GM21360 (cell line): Measurements from ENCODE around the gene RNU7-1.

Source experiments
- ATAC-seq: cut with Tn5 transposase; IDR thresholded peaks from one replicate; pipeline ENCODE4 v1.9.1; 2021; ENCODE audit warnings: mild to moderate bottlenecking, moderate library complexity; ENCODE audit not compliant: unreplicated experiment

Gene RNU7-1

GRCh38 chr12:6963016-6963731 lies 19.6 kb downstream of the RNU7-1 start:
- ATAC-seq = no peak

GRCh38 chr12:6963791-6964413 lies 20.3 kb downstream of the RNU7-1 start:
- no peak for ATAC-seq

DNA sequence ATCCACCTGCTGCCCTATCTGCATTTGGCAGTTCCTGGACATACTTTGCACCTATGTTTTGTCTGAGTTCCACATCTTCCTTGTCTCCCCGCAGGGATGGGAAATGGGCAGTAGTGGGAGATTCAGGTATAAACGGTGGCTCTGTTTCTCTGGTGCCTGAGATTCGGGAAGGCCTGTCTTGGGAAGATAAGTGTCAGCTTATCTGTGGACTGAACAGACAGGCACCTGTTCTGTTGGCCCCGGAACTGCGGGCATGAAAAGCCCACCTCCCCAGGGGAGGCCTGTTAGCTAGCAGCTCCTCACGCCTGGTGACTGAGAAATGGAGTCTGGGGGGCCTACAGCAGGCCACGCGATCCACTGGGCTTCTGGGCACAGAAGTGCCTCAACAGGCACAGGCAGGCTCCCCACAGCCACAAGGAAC lies 21.0 kb downstream of the RNU7-1 start:
- ATAC-seq = no peak

GRCh38 chr12:6965026-6965661 lies 21.5 kb downstream of the RNU7-1 start:
- ATAC-seq = peak; percentile 33

DNA sequence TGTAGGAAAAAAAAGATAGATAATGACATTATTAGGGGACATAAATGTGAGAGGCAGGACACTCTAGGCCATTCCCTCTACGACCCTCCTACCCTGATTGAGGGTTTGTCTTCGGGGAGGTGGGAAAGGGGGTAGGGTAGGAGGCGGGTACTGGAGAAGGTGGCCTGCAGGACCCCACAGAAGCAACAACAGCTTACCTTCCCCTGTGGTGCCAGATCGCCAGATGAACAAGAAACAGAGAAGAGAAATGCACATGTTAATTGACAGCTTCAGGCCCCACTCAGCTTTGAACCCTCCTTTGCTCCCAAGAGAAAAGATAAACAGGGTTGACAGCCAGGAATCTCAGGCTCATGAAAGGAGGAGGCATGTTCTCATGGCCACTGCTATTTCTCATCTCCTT lies 22.1 kb downstream of the RNU7-1 start:
- ATAC-seq = no peak

GRCh38 chr12:6966351-6966750 lies 22.7 kb downstream of the RNU7-1 start:
- ATAC-seq = no peak

DNA sequence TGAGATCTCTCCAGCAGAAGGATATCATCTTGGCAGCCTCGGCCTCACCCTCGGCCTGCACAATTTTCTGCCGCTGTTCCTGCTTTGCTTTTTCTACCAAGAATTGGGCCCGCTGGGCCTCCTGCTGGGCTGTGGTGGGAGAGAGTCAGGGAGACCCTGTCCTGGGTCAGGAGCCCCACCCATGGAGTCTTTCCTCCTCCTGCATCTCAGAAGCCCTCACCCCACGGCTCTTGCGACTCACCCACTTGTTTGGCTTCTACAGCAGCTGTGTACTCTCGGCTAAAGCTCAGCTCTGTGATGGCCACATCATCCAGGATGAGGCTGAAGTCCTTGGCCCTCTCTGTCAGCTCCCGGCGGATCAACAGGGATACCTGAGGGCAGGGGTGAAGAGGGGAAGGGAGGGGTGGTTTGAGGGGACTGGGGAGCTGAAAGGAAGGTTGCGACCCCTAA lies 24.1 kb downstream of the RNU7-1 start:
- no peak for ATAC-seq

DNA sequence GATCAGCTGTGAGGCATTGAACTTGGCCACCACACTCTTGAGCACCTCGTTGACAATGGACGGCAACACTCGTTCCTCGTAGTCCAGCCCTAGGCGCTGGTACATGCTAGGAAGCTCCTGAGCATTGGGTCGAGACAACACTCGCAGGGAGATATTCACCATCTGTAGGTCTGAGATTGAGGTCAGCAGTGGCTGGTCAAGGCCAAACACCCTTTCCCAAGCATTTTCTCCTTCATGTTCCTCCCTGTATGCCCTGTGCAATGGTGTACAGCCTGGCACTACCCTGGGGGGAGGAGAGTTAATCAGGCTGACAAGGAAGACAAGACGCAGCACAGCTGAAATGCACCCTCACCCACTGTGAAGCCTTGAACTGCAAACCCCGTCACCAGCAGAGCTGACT lies 24.8 kb downstream of the RNU7-1 start:
- ATAC-seq = no peak

GRCh38 chr12:6970096-6970527 lies 26.5 kb downstream of the RNU7-1 start:
- ATAC-seq = peak; percentile 29

DNA sequence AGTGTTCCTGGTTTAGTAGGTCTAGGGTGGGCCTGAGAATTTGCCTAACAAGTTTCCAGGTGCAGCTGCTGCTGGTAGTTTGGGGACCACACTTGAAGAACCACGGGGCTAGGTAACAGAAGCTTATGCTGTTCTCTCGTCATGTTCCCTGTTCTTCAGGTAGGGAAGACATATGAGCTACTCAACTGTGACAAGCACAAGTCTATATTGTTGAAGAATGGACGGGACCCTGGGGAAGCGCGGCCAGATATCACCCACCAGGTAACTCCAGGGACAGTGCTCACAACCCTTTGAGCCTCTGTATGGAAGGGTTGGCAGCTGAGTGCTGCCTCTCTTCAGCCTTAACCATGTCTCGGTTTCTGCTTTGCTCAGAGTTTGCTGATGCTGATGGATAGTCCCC lies 30.6 kb downstream of the RNU7-1 start:
- ATAC-seq = no peak

- no peak for ATAC-seq
Measured at GRCh38 chr12:6975297-6976032, 31.8 kb downstream of the RNU7-1 start.

GRCh38 chr12:6977653-6978052 lies 34.0 kb downstream of the RNU7-1 start:
- no peak for ATAC-seq

DNA sequence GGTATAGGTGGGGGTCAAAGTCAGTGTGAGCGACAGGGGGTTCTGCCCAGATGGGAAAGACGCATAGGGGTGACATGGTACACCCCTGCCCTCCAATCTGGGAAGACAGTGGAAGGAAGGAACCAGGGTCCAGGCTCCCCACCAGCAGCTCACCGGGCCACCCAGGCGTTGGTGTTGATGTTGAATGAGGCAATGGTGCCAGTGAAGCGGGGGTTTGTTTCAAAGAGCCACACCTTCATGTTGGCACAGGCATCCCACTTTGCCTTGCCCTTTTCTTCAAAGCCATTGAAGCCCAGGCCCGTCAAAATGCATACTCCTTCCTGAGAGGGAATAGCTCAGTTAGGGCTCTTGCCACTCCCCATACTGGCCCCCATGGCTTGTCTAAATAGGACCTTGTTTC lies 34.6 kb downstream of the RNU7-1 start:
- no peak for ATAC-seq

DNA sequence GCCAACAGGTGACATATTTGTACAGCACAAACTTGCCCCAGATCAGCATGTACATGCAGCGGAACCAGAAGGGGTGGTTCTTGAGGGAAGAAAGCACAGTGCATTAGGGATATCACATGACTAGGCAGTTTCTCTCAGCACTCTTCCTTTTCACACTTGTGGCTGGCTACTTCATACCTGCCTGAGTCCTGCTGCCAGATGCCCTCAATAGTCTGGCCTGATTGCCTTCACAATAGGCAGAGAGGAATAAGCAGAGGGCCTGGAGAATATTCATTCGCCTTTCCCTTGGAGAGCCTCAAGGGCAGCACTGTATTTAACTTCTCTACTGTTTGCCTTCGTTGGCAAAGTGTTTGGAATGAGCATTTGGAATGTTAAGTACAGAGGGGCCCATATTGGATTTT lies 35.0 kb downstream of the RNU7-1 start:
- no peak for ATAC-seq

DNA sequence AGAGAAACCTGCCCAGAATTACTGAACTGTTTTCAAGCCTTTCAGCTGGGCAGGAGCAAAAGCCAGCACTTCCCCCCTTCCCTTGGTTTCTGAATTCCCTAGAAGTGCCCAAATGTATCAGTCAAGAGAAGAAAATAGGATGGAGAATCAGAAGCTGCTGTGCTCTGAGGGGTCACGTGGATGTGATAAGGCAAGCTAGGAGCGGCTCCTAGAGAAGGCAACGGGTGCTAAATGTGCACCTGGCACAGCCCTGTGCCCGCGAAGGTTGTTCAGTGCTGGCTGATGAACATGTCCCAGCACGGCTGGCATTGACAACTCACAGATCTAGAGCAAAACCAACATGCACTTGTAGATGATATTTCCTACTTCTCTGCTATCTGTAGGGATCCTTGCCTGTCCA lies 35.4 kb downstream of the RNU7-1 start:
- ATAC-seq = no peak

GRCh38 chr12:6979453-6979852 lies 35.8 kb downstream of the RNU7-1 start:
- ATAC-seq = no peak

DNA sequence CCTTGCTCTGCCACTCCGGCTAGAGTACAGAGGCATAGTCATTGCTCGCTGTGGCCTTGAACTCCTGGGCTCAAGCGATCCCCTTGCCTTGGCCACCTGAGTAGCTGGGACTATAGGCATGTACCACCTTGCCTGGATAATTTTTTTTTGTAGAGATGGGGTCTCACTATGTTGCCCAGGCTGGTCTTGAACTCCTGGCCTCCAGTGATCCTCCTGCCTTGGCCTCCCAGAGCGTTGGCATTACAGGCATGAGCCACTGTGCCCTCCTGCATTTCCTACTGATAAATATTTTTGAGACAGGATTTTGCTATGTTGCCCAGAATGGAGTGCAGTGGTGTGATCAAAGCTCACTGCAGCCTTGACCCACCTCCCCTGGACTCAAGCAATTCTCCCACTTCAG lies 36.5 kb downstream of the RNU7-1 start:
- no peak for ATAC-seq

GRCh38 chr12:6980740-6981139 lies 37.1 kb downstream of the RNU7-1 start:
- no peak for ATAC-seq

DNA sequence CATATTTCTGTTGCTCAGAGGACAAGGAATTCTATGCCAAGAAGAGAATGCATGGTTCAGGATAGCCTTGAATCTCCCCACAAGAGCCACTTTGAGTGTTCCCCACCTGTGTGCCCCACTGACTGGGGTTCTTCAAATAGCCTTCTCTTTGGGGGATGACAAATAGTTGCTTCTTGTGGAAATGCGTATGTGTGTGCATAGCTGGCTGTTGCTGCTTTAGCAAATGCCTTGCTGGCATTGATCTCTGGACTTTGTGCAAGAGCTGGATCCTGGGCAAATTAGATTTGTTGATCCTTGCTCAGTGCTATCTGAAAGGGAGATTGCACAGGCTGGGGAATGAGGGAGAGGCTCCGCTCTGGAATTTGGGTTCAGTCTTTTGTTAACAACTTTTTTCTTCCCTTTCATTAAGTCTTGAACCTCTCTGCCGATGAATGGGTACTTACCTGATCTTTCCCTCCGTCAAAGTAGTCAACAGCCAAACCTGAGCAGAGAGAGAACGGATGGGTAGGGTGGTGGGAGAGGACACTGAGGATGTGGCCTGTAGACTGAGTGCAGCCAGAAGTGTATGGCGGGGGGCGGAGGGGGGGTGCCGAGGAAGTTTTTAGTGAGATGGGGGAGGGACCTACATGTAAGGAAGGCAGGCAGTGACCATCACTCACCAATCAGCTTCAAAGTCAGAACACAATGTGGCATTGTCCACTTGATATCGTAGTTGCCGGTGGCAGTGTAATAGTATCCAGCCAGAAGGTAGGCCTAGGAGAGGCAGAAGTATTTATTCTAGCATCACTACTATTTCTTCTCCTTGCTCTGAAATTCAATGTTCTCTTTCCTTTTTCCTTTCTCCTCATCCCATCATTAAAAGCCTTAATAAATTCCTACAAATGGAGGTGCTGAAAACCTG lies 37.8 kb downstream of the RNU7-1 start:
- ATAC-seq = no peak

- ATAC-seq = no peak
Measured at GRCh38 chr12:6982532-6982931, 38.9 kb downstream of the RNU7-1 start.
